Occipital lobe (tissue), 2 donors: ENCODE data around the gene ZNF775. TPM values are rescaled to one million over a fixed set of nuclear protein-coding genes. Genes with fewer than 3 reads are reported as not detected.
A peak's percentile ranks its signal among the peaks of the same experiment; 100 is the strongest.

Experiments
- DNase-seq: peaks from one replicate; lab custom pipeline; 2025; lab: John Stamatoyannopoulos, UW
- total RNA-seq: library from RNA; depleted of rRNA; stranded (reverse); fragments of >200 nt; gene quantifications from one replicate; pipeline ENCODE4 v1.2.3, GENCODE V29; 2014

ZNF775 gene
- total RNA-seq, 1 donor from 2014 or later, result 10.6 TPM

- DNase-seq, result no peak
Observed at GRCh38 chr7:150345012-150345411, 34.1 kb upstream of the ZNF775 start.

GRCh38 chr7:150346922-150347321 lies 32.2 kb upstream of the ZNF775 start:
- DNase-seq, result no peak

GRCh38 chr7:150351587-150352194 lies 27.4 kb upstream of the ZNF775 start:
- DNase-seq, result no peak

GRCh38 chr7:150355666-150356059 lies 23.5 kb upstream of the ZNF775 start:
- DNase-seq, result no peak

- DNase-seq, result no peak
Observed at GRCh38 chr7:150356265-150356897, 22.7 kb upstream of the ZNF775 start.

- no peak for DNase-seq
Observed at GRCh38 chr7:150357270-150357669, 21.9 kb upstream of the ZNF775 start.

GRCh38 chr7:150357771-150358427 lies 21.2 kb upstream of the ZNF775 start:
- DNase-seq, result no peak

GRCh38 chr7:150358433-150358832 lies 20.7 kb upstream of the ZNF775 start:
- DNase-seq, result no peak

GRCh38 chr7:150358988-150359621 lies 20.0 kb upstream of the ZNF775 start:
- no peak for DNase-seq

- no peak for DNase-seq
Observed at GRCh38 chr7:150359622-150360362, 19.3 kb upstream of the ZNF775 start.

- no peak for DNase-seq
Observed at GRCh38 chr7:150360363-150361058, 18.6 kb upstream of the ZNF775 start.

- no peak for DNase-seq
Observed at GRCh38 chr7:150361402-150361801, 17.7 kb upstream of the ZNF775 start.

- DNase-seq, result no peak
Observed at GRCh38 chr7:150361807-150362621, 17.1 kb upstream of the ZNF775 start.

- DNase-seq, result no peak
Observed at GRCh38 chr7:150363370-150363769, 15.8 kb upstream of the ZNF775 start.

- DNase-seq, result no peak
Observed at GRCh38 chr7:150363872-150364271, 15.3 kb upstream of the ZNF775 start.

GRCh38 chr7:150365194-150365593 lies 13.9 kb upstream of the ZNF775 start:
- no peak for DNase-seq

- no peak for DNase-seq
Observed at GRCh38 chr7:150365673-150366398, 13.3 kb upstream of the ZNF775 start.

GRCh38 chr7:150367677-150368095 lies 11.4 kb upstream of the ZNF775 start:
- no peak for DNase-seq

- DNase-seq, result peak; percentile 84
Observed at GRCh38 chr7:150368096-150368883, 10.8 kb upstream of the ZNF775 start, which contains the start of gene REPIN1. TSS of gene REPIN1 (plus strand) at chr7:150368822. CDS start at chr7:150369712, 890 bp downstream.
